Endothelial cell of umbilical vein (primary cell): ENCODE data around the gene DCHS1. TPM values are rescaled to one million over a fixed set of nuclear protein-coding genes. Genes with fewer than 3 reads are reported as not detected.

Source experiments
- BruUV-seq: library from RNA; stranded (reverse); fragments of 400-500 nt; replicated peaks from 2 replicates; lab custom pipeline; 2021; lab: Mats Ljungman, UMichigan
- CTCF ChIA-PET: fragments of 300-600, 350-600 bp; sonication (Branson Sonifier 250); formaldehyde crosslinking; loops from one replicate; lab custom pipeline; 2021; ENCODE audit warnings: antibody characterized with exemption, inconsistent platforms; lab: Charles Lee
- POLR2A ChIA-PET: fragments of 300-600, 350-600 bp; sonication (Branson Sonifier 250); formaldehyde crosslinking; loops from one replicate; lab custom pipeline; 2021; ENCODE audit warnings: antibody characterized with exemption, inconsistent platforms; lab: Charles Lee
- DNase-seq: peaks from one replicate; pipeline ENCODE4 v3.0.0-alpha.2; 2011; ENCODE audit warnings: low read depth, low spot score
- FAIRE-seq: peaks from 2 replicates; lab custom pipeline; 2011; peaks lifted over from hg19 to GRCh38; lab: Jason Lieb, UNC
- H2AFZ ChIP-seq: 2 replicates; pipeline ENCODE4 v1.6.0; 2012; ENCODE audit warnings: low read depth, low read length, control low read depth, inconsistent platforms
- H3K27ac ChIP-seq: 2 replicates; pipeline ENCODE4 v1.5.1; 2011; ENCODE audit warnings: low read depth, mild to moderate bottlenecking, control low read depth, low read length, moderate library complexity; ENCODE audit not compliant: insufficient read depth
- H3K27me3 ChIP-seq, 2 experiments: 2 replicates each; pipeline versions ENCODE4 v1.6.0 to v1.6.1; 2011; ENCODE audit warnings: low read length in 2 of 2, mixed read lengths in 1 of 2; ENCODE audit not compliant: control insufficient read depth in 2 of 2, insufficient read depth in 2 of 2
- H3K36me3 ChIP-seq, 2 experiments: 2 replicates in 1 of 2; 3 replicates in 1 of 2; pipeline ENCODE4 v1.5.1; 2011; ENCODE audit warnings: low read length in 2 of 2, mild to moderate bottlenecking in 1 of 2, moderate library complexity in 1 of 2; ENCODE audit not compliant: control insufficient read depth in 2 of 2, insufficient read depth in 2 of 2; ENCODE audit errors: extremely low read depth in 1 of 2
- H3K4me1 ChIP-seq: 3 replicates; pipeline ENCODE4 v1.5.1; 2011; ENCODE audit warnings: mild to moderate bottlenecking, low read length; ENCODE audit not compliant: control insufficient read depth, insufficient read depth; ENCODE audit errors: extremely low read depth
- H3K4me2 ChIP-seq: 2 replicates; pipeline ENCODE4 v1.6.1; 2011; ENCODE audit warnings: low read length, control low read depth, mixed read lengths; ENCODE audit not compliant: insufficient read depth
- H3K4me3 ChIP-seq, 3 experiments: fragments of 200-600 bp in 1 of 3; sonication (generic), shearing (Covaris generic) in 1 of 3; replicated peaks in 1 of 3; 2 replicates each; pipeline ENCODE4 v1.5.1; 2011 to 2016; ENCODE audit warnings: control low read depth in 3 of 3, low read length in 3 of 3, mild to moderate bottlenecking in 2 of 3, inconsistent platforms in 1 of 3, low read depth in 1 of 3, moderate library complexity in 1 of 3; ENCODE audit not compliant: insufficient read depth in 1 of 3
- H3K79me2 ChIP-seq: 2 replicates; pipeline ENCODE4 v1.6.0; 2012; ENCODE audit warnings: low read length, inconsistent platforms; ENCODE audit not compliant: control insufficient read depth, insufficient read depth
- H3K9ac ChIP-seq: replicated peaks from 2 replicates; pipeline ENCODE3; 2011; ENCODE audit warnings: low read length, control low read depth; ENCODE audit not compliant: insufficient read depth; ENCODE audit errors: extremely low read depth
- H3K9me1 ChIP-seq: replicated peaks from 3 replicates; pipeline ENCODE4 v1.6.0; 2011; ENCODE audit warnings: mild to moderate bottlenecking, low read length; ENCODE audit not compliant: control insufficient read depth, insufficient read depth; ENCODE audit errors: extremely low read depth
- H3K9me3 ChIP-seq: replicated peaks from 2 replicates; pipeline ENCODE4 v1.5.1; 2012; ENCODE audit warnings: low read length, inconsistent platforms; ENCODE audit not compliant: control insufficient read depth, insufficient read depth
- H4K20me1 ChIP-seq: replicated peaks from 2 replicates; pipeline ENCODE3; 2011; ENCODE audit warnings: mild to moderate bottlenecking, low read length; ENCODE audit not compliant: control insufficient read depth, insufficient read depth; ENCODE audit errors: extremely low read depth
- CTCF ChIP-seq, 2 donors: IDR thresholded peaks; 1 replicate in 1 of 2; 2 replicates in 1 of 2; pipeline ENCODE4 v1.5.1; 2011; ENCODE audit warnings: low read length in 2 of 2, mild to moderate bottlenecking in 2 of 2, moderate library complexity in 2 of 2, control low read depth in 1 of 2, inconsistent platforms in 1 of 2, low read depth in 1 of 2; ENCODE audit not compliant: insufficient read depth in 1 of 2; ENCODE audit errors: extremely low read depth in 1 of 2
- EZH2 ChIP-seq: IDR thresholded peaks from 2 replicates; pipeline ENCODE4 v1.6.1; 2012; ENCODE audit warnings: borderline replicate concordance, low read depth, mild to moderate bottlenecking, moderate library complexity, low read length, inconsistent platforms; ENCODE audit not compliant: severe bottlenecking
- FOS ChIP-seq: IDR thresholded peaks from 2 replicates; pipeline ENCODE4 v1.6.1; 2011; ENCODE audit warnings: mild to moderate bottlenecking, low read length, moderate library complexity, borderline replicate concordance; ENCODE audit not compliant: insufficient read depth
- GATA2 ChIP-seq: IDR thresholded peaks from 2 replicates; pipeline ENCODE4 v1.7.0; 2011; ENCODE audit warnings: low read depth, mild to moderate bottlenecking, moderate library complexity, mixed read lengths, low read length; ENCODE audit not compliant: insufficient read length, insufficient read depth
- MAX ChIP-seq: IDR thresholded peaks from 2 replicates; pipeline ENCODE4 v1.6.1; 2011; ENCODE audit not compliant: insufficient read depth, insufficient read length
- POLR2A ChIP-seq: IDR thresholded peaks from 2 replicates; pipeline ENCODE4 v1.6.1; 2012; ENCODE audit warnings: low read depth, mild to moderate bottlenecking, control low read depth, low read length
- POLR2AphosphoS5 ChIP-seq: IDR thresholded peaks from 2 replicates; pipeline ENCODE4 v1.6.1; 2012; ENCODE audit warnings: low read depth, mild to moderate bottlenecking, control low read depth, low read length, moderate library complexity; ENCODE audit not compliant: insufficient read depth
- dilution Hi-C: fragments of 300-500 bp; cut with MboI; formaldehyde crosslinking; loops from one replicate; pipeline ENCODE4 v1.15.0; 2019; ENCODE audit warnings: low sequenced_read_pairs; ENCODE audit not compliant: extremely low pct_ligation_motif_present
- intact Hi-C: fragments of 100-400 bp; cut with micrococcal nuclease; formaldehyde crosslinking; loops from one replicate; pipeline ENCODE4 v1.10.0; 2022
- polyA plus RNA-seq, 4 experiments: library from polyadenylated mRNA; depleted of rRNA in 3 of 4; stranded (reverse) in 3 of 4; unstranded in 1 of 4; fragments of >200 nt; gene quantifications; 2 replicates each; pipeline versions ENCODE4 v1.2.1 to v1.2.3, GENCODE V29; 2011 to 2012; ENCODE audit warnings: missing spikeins in 1 of 4
- total RNA-seq: library from RNA; stranded (reverse); gene quantifications from 2 replicates; pipeline ENCODE4 v1.2.3, GENCODE V29; 2021

DCHS1 gene
- total and polyA plus RNA-seq, 2 donors (not counting 3 experiments of a cell fraction or from before 2014, with no cell fraction given), result 56.2 to 73.0 TPM

- dilution Hi-C loops, result no loop called here
- no TSS peak for BruUV-seq
- ChIA-PET CTCF (interaction anchor here (0.9 to 2.7 kb wide), 6 partner anchors 15 to 119 kb away, joined by 3 to 11 read pairs (median 4); no protein-coding TSS in a partner anchor), POLR2A (no interaction called here)
- Histone ChIP-seq H3K9me1 (no peaks in the 10 kb centered on the region), H2AFZ (no peak overlapping the region), H3K4me3 (no peak overlapping the region), H3K4me1 (peaks cover 39% of the 10 kb centered on the region), H3K79me2 (peaks cover 2% of the 10 kb centered on the region), H3K36me3 (no peaks in the 10 kb centered on the region), H3K4me2 (no peak overlapping the region), H4K20me1 (no peaks in the 10 kb centered on the region), H3K27ac (no peak overlapping the region), H3K27me3 (no peaks in the 10 kb centered on the region), H3K9me3 (no peaks in the 10 kb centered on the region), H3K9ac (no peak overlapping the region)
- no peak for DNase-seq
- FAIRE-seq, result no peak
- intact Hi-C loops, result loop anchor here (2.0 kb wide), 1 partner anchor 15 kb away; no protein-coding TSS in a partner anchor
- TF ChIP-seq CTCF (IDR thresholded peaks at IDR 0.05; ENCODE audit: extremely low read depth in 1 of 2, insufficient read depth in 1 of 2, low read depth in 1 of 2, low read length in 2 of 2), result no peak
- TF ChIP-seq FOS, result no peak
- no peak for TF ChIP-seq POLR2A
- TF ChIP-seq POLR2AphosphoS5, result no peak
- no peak for TF ChIP-seq MAX
- no peak for TF ChIP-seq GATA2
- no peak for TF ChIP-seq EZH2
Measured at GRCh38 chr11:6650104-6650503, 5.5 kb downstream of the DCHS1 start.
